Suprapubic skin (tissue), 4 donors: ENCODE measurements around the gene BIN1. TPM values are rescaled to one million over a fixed set of nuclear protein-coding genes. Genes with fewer than 3 reads are reported as not detected.

ENCODE experiments used
- DNase-seq, 2 donors: peaks; one replicate each; pipeline ENCODE4 v3.0.0-alpha.2; 2019; ENCODE audit warnings: low spot score in 2 of 2
- H3K27ac ChIP-seq: fragments of 200-600 bp; sonication (generic); one replicate; pipeline ENCODE4 v1.5.1; 2019
- H3K27me3 ChIP-seq: fragments of 200-600 bp; sonication (generic); one replicate; pipeline ENCODE4 v1.5.1; 2019
- H3K36me3 ChIP-seq: fragments of 200-600 bp; sonication (generic); one replicate; pipeline ENCODE4 v1.5.1; 2019
- H3K4me1 ChIP-seq: fragments of 200-600 bp; sonication (generic); one replicate; pipeline ENCODE4 v1.5.1; 2019
- H3K4me3 ChIP-seq: fragments of 200-600 bp; sonication (generic); one replicate; pipeline ENCODE4 v1.5.1; 2019; ENCODE audit warnings: mild to moderate bottlenecking
- H3K9me3 ChIP-seq: fragments of 200-600 bp; sonication (generic); one replicate; pipeline ENCODE4 v1.5.1; 2019
- EP300 ChIP-seq: sonication (generic); formaldehyde crosslinking; IDR thresholded peaks from one replicate; pipeline ENCODE4 v1.6.1; 2017; ENCODE audit warnings: antibody characterized with exemption
- POLR2A ChIP-seq, 2 donors: fragments of 450-650 bp; IDR thresholded peaks; one replicate each; pipeline ENCODE4 v1.6.1; 2017; ENCODE audit warnings: antibody characterized with exemption in 2 of 2, mild to moderate bottlenecking in 2 of 2, moderate library complexity in 2 of 2
- POLR2AphosphoS5 ChIP-seq, 3 donors: sonication (generic); formaldehyde crosslinking; IDR thresholded peaks; one replicate each; pipeline ENCODE4 v1.6.1; 2017; ENCODE audit warnings: antibody characterized with exemption in 3 of 3
- WGBS: methylation state at CpG from one replicate; pipeline ENCODE4 v1.1.5; 2018; 5-methylcytosine and 5-hydroxymethylcytosine counted together
- total RNA-seq, 4 donors: library from RNA; depleted of rRNA; stranded (reverse); fragments of >200 nt; gene quantifications; one replicate each; pipeline ENCODE4 v1.1.0, GENCODE V29; 2016
- TF ChIP-seq, protein P1 (sequence below), 2 donors: fragments of 200-600 bp in 1 of 2; fragments of 450-650 bp in 1 of 2; sonication (generic) in 1 of 2; IDR thresholded peaks; one replicate each; pipeline ENCODE4 v1.5.1; 2016 to 2019; ENCODE audit warnings: antibody characterized with exemption in 2 of 2, mild to moderate bottlenecking in 1 of 2, moderate library complexity in 1 of 2

The BIN1 gene
- total RNA-seq, 4 donors from 2014 or later, result 5.6 to 13.3 (median 8.8) TPM

DNA sequence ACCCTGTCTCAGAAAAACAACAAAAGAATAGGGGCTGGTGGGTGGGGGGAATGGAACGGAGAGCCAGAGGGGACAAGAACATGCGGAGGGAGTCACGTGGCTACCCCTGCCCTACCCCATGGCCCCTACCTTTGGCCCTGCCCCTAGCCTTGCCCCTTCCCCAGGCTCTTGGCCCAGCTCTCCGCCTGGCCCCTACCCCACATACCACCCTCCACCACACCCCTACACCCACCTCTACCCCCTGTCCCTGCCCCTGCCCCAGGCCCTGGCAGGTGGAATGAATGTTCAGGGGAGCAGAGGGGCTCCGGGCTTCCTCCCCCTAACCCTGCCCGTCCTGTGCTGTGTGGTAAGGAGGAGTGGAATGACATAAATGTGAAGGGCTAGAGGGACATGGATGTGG, 15.1 kb downstream of the BIN1 start:
- Histone ChIP-seq H3K27me3 (no peaks in the 10 kb centered on the region), H3K36me3 (no peaks in the 10 kb centered on the region), H3K4me1 (peaks cover 62% of the 10 kb centered on the region), H3K9me3 (no peaks in the 10 kb centered on the region), H3K27ac (no peak overlapping the region), H3K4me3 (no peak overlapping the region)
- 89% methylated on average over 6 of the region's 6 CpGs for WGBS
- DNase-seq, result no peak
- TF ChIP-seq EP300 (no peak), POLR2A (IDR thresholded peaks at IDR 0.05) (no peak), POLR2AphosphoS5 (IDR thresholded peaks at IDR 0.05) (no peak)
- TF ChIP-seq, protein P1, sequence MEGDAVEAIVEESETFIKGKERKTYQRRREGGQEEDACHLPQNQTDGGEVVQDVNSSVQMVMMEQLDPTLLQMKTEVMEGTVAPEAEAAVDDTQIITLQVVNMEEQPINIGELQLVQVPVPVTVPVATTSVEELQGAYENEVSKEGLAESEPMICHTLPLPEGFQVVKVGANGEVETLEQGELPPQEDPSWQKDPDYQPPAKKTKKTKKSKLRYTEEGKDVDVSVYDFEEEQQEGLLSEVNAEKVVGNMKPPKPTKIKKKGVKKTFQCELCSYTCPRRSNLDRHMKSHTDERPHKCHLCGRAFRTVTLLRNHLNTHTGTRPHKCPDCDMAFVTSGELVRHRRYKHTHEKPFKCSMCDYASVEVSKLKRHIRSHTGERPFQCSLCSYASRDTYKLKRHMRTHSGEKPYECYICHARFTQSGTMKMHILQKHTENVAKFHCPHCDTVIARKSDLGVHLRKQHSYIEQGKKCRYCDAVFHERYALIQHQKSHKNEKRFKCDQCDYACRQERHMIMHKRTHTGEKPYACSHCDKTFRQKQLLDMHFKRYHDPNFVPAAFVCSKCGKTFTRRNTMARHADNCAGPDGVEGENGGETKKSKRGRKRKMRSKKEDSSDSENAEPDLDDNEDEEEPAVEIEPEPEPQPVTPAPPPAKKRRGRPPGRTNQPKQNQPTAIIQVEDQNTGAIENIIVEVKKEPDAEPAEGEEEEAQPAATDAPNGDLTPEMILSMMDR (IDR thresholded peaks at IDR 0.05), result no peak

DNA sequence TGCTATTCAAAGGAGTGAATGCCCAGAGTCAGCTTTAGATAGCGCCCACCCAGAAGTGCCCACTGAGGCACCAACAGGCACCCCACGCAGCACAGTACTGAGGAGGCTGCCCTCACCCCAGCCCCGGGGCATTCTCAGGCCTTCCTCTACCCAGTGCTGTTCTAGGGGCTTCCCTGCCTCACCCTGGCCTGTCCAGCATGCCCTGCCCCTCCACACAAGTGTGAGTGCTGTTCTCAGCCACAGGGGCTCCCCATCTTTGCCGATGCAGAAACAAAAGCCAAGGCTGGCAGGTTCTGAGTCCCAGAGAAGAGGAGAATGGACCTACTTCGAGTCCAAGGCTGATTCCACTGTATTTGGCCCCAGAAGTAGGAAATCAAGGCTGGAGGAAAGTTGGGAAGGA, 15.8 kb downstream of the BIN1 start:
- Histone ChIP-seq H3K27ac (no peak overlapping the region), H3K4me3 (no peak overlapping the region), H3K4me1 (peaks cover 63% of the 10 kb centered on the region), H3K36me3 (no peaks in the 10 kb centered on the region), H3K9me3 (no peaks in the 10 kb centered on the region), H3K27me3 (no peaks in the 10 kb centered on the region)
- DNase-seq, result no peak
- TF ChIP-seq POLR2A (IDR thresholded peaks at IDR 0.05), result no peak
- no peak for TF ChIP-seq EP300
- TF ChIP-seq, protein P1 (IDR thresholded peaks at IDR 0.05), result no peak
- no peak for TF ChIP-seq POLR2AphosphoS5 (IDR thresholded peaks at IDR 0.05)
- 90% methylated on average over 5 of the region's 5 CpGs for WGBS

DNA sequence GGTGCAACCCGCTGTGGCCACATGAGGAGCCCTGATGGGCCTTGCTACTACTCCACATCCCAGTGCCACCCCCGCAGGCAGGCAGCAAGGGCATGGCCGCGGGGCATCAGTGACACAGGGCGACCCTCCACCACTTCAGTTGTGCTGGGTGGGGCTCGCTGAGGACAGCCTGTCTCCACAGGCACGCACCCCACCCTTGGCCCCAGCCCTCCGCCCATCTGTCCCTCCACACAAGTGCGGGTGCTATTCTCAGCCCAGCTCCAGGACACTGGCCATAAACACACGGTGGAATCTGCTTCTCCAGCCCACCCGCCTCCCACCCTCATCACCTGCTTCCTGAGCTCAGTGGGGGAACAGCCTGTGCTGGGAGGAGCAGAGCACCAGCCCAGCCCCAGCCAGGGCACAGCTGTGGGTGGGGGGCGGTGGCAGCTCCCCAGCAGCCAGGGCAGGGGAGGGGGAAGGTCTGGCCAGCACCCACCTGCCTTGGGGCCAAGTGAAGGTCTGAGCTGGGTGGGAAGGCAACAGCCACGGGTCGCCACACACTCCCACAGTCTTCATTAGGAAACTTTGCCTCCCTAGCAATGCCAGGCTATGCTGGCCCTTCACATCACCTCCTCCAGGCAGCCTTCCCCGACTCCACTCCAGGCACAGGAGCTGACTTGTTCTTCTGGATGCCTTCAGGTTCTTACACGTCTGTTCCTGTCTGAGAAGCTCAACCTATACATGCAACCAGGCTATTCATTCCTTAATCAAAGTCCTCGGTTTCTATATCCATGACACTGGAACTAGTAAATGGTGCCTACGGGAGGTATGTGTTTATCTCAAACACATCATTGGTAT, 16.5 kb downstream of the BIN1 start:
- Histone ChIP-seq H3K9me3 (no peaks in the 10 kb centered on the region), H3K27ac (no peak overlapping the region), H3K36me3 (no peaks in the 10 kb centered on the region), H3K4me1 (peaks cover 65% of the 10 kb centered on the region), H3K4me3 (no peak overlapping the region), H3K27me3 (no peaks in the 10 kb centered on the region)
- TF ChIP-seq EP300, result no peak
- no peak for TF ChIP-seq POLR2AphosphoS5 (IDR thresholded peaks at IDR 0.05)
- no peak for TF ChIP-seq POLR2A (IDR thresholded peaks at IDR 0.05)
- TF ChIP-seq, protein P1 (IDR thresholded peaks at IDR 0.05), result no peak
- no peak for DNase-seq
- WGBS, result 70% methylated on average over 17 of the region's 18 CpGs

DNA sequence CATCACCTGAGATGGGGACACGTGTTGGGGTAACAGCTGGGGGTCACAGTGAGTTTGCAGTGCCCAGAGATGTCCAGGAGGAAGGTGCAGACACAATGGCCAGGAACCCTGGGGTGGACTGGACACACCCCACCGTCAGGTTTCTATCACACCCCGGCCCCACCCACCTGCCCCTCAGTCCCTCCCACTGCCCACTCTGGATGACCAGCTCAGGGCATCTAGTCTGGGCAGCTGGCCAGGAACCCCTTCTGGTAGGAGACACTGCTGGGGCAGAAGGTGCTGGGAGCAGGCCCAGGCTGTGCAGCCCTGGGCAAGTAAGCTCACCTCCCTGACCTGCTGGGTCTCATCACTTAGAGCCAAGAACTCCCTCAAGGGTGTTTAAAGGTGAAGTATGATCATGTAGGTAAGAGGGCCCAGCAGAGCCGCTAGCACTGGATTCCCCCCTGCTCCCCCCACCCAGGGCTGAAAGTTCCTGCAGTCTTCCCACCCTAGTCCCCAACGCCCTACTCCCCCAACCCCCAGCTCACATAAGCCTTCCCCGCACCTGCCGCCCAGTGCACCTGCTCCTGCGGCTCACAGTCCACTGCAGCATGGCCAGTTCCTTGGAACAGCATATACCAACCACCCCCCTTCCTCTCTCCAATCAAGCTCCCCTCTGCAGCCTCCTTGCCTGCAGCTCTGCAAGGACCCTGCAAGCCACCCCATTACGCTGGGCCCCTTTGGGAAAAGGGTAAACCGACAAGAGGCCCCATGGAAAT, 17.3 kb downstream of the BIN1 start:
- DNase-seq, result no peak
- Histone ChIP-seq H3K27ac (no peak overlapping the region), H3K4me1 (peaks cover 67% of the 10 kb centered on the region), H3K27me3 (no peaks in the 10 kb centered on the region), H3K4me3 (no peak overlapping the region), H3K9me3 (no peaks in the 10 kb centered on the region), H3K36me3 (no peaks in the 10 kb centered on the region)
- 90% methylated on average over 7 of the region's 10 CpGs for WGBS
- TF ChIP-seq, protein P1 (IDR thresholded peaks at IDR 0.05), result no peak
- TF ChIP-seq EP300 (no peak), POLR2A (IDR thresholded peaks at IDR 0.05) (no peak), POLR2AphosphoS5 (IDR thresholded peaks at IDR 0.05) (no peak)

DNA sequence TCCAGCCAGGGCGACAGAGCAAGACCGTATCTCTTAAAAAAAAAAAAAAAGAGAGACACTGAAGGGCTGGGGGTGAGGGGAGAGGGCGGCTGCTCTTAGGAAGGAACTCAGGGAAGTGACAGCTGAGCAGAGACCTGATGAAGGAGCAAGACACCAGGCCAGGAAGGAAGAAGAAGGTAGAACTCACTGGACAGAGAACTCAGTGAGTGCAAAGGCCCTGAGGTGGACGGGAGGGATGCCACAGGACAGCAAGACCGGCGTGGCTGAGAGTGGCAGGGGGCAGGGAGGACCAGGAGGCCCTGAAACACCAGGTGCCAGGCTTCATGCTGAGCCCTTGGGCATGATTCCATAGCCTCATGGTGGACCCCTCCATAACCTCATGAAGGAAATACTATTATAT, 18.2 kb downstream of the BIN1 start:
- H3K27me3 ChIP-seq, result no peaks in the 10 kb centered on the region
- no peak overlapping the region for H3K4me3 ChIP-seq
- 87% methylated on average over 6 of the region's 6 CpGs for WGBS
- TF ChIP-seq, protein P1 (IDR thresholded peaks at IDR 0.05), result no peak
- TF ChIP-seq POLR2AphosphoS5 (IDR thresholded peaks at IDR 0.05) (no peak), EP300 (no peak), POLR2A (IDR thresholded peaks at IDR 0.05) (no peak)
- no peak for DNase-seq
- H3K36me3 ChIP-seq, result no peaks in the 10 kb centered on the region
- peaks cover 67% of the 10 kb centered on the region for H3K4me1 ChIP-seq
- no peak overlapping the region for H3K27ac ChIP-seq
- no peaks in the 10 kb centered on the region for H3K9me3 ChIP-seq
